ENCODE results near the gene ZPLD1. TPM values are rescaled to one million over a fixed set of nuclear protein-coding genes. Genes with fewer than 3 reads are reported as not detected.

The ZPLD1 gene
- total RNA-seq, 2 experiments from 2014 or later, result not detected

DNA sequence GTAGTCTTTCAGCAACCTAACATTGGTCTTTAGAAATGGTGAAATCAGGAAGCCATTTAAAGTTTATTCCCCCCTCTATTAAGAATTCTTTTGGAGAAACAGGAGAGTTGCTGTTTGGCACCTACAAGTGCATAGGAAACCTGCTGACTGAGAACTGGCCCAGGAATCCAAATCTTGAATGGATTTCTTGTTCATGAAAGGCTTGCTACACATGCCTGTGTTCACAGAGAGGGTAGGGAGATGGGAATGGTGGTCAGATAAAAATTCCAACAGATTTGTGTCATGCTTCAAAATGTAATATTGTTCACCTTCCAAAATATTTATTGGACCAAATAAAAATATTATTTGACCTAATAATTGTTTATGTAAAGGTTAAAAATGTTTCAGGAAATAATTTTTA lies 24.2 kb upstream of the ZPLD1 start:
- Histone ChIP-seq H3K36me3 (ENCODE audit: insufficient read depth, low read length) (no peaks in the 10 kb centered on the region), H3K9me3 (ENCODE audit: low read length) (no peaks in the 10 kb centered on the region), H3K79me2 (ENCODE audit: insufficient read depth, low read depth, low read length) (no peaks in the 10 kb centered on the region), H4K20me1 (ENCODE audit: insufficient read depth, low read length) (no peaks in the 10 kb centered on the region), H3K4me2 (ENCODE audit: low read length) (no peak overlapping the region), H2AFZ (ENCODE audit: low read length) (no peak overlapping the region), H3K4me1 (ENCODE audit: insufficient read depth, low read length, poor library complexity, severe bottlenecking) (no peaks in the 10 kb centered on the region), H3K27ac (ENCODE audit: low read depth, low read length, poor library complexity, severe bottlenecking) (no peak overlapping the region), H3K9me2 (ENCODE audit: insufficient read depth, low read length) (no peaks in the 10 kb centered on the region), H3K4me3 (ENCODE audit: low read depth, low read length, poor library complexity, severe bottlenecking) (no peak overlapping the region)
- BruUV-seq (replicated peaks), result no TSS peak
- TF ChIP-seq, protein P1, sequence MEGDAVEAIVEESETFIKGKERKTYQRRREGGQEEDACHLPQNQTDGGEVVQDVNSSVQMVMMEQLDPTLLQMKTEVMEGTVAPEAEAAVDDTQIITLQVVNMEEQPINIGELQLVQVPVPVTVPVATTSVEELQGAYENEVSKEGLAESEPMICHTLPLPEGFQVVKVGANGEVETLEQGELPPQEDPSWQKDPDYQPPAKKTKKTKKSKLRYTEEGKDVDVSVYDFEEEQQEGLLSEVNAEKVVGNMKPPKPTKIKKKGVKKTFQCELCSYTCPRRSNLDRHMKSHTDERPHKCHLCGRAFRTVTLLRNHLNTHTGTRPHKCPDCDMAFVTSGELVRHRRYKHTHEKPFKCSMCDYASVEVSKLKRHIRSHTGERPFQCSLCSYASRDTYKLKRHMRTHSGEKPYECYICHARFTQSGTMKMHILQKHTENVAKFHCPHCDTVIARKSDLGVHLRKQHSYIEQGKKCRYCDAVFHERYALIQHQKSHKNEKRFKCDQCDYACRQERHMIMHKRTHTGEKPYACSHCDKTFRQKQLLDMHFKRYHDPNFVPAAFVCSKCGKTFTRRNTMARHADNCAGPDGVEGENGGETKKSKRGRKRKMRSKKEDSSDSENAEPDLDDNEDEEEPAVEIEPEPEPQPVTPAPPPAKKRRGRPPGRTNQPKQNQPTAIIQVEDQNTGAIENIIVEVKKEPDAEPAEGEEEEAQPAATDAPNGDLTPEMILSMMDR (conservative IDR thresholded peaks at IDR 0.05; ENCODE audit: low read length), result no peak
- no peak for TF ChIP-seq EZH2phosphoT487 (IDR thresholded peaks at IDR 0.05; ENCODE audit: borderline replicate concordance, low read depth, low read length)
- POLR2A ChIA-PET, result interaction anchor here (1.0 kb wide), 1 partner anchor 11 kb away, joined by 4 read pairs; no protein-coding TSS in a partner anchor
- DNase-seq (ENCODE audit: low spot score), result no peak
- intact Hi-C loops (cut with micrococcal nuclease; ENCODE audit: unreplicated experiment), result no loop called here
- CTCF ChIA-PET (ENCODE audit: unreplicated experiment), result no interaction called here

DNA sequence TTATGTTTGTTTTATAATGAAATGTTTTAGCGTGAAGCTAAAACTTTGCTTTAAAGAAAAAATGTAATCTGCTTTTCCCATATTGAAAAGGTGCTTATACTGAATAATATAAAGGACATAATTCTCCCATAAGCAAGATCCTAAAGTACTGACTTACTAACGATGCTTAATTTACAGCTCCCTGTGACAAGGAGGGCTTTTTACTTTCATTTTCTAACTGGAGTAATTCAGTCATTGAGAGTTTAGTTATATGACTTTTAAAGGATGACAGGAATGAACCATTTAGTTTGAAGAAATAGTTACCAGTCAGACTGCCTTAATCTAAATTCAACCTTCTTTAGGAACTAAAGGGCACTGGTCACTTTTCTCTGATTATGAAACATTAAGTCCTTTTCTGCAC lies 19.3 kb upstream of the ZPLD1 start:
- H3K4me2 ChIP-seq (ENCODE audit: low read length), result no peak overlapping the region
- H3K36me3 ChIP-seq (ENCODE audit: insufficient read depth, low read length), result no peaks in the 10 kb centered on the region
- no peak overlapping the region for H3K4me3 ChIP-seq (ENCODE audit: low read depth, low read length, poor library complexity, severe bottlenecking)
- no peaks in the 10 kb centered on the region for H3K9me2 ChIP-seq (ENCODE audit: insufficient read depth, low read length)
- H2AFZ ChIP-seq (ENCODE audit: low read length), result no peak overlapping the region
- no peak overlapping the region for H3K27ac ChIP-seq (ENCODE audit: low read depth, low read length, poor library complexity, severe bottlenecking)
- ChIA-PET POLR2A (interaction anchor here (0.6 to 2.4 kb wide), 9 partner anchors 10 to 128 kb away, joined by 3 to 8 read pairs (median 3); no protein-coding TSS in a partner anchor), CTCF (ENCODE audit: unreplicated experiment) (interaction anchor here (1.3 kb wide), 1 partner anchor 187 kb away, joined by 4 read pairs; no protein-coding TSS in a partner anchor)
- DNase-seq (ENCODE audit: low spot score), result no peak
- H3K79me2 ChIP-seq (ENCODE audit: insufficient read depth, low read depth, low read length), result no peaks in the 10 kb centered on the region
- BruUV-seq (replicated peaks), result no TSS peak
- H4K20me1 ChIP-seq (ENCODE audit: insufficient read depth, low read length), result no peaks in the 10 kb centered on the region
- intact Hi-C loops (cut with micrococcal nuclease; ENCODE audit: unreplicated experiment), result no loop called here
- TF ChIP-seq, protein P1 (conservative IDR thresholded peaks at IDR 0.05; ENCODE audit: low read length), result no peak
- no peak for TF ChIP-seq EZH2phosphoT487 (IDR thresholded peaks at IDR 0.05; ENCODE audit: borderline replicate concordance, low read depth, low read length)
- no peaks in the 10 kb centered on the region for H3K4me1 ChIP-seq (ENCODE audit: insufficient read depth, low read length, poor library complexity, severe bottlenecking)
- H3K9me3 ChIP-seq (ENCODE audit: low read length), result no peaks in the 10 kb centered on the region

DNA sequence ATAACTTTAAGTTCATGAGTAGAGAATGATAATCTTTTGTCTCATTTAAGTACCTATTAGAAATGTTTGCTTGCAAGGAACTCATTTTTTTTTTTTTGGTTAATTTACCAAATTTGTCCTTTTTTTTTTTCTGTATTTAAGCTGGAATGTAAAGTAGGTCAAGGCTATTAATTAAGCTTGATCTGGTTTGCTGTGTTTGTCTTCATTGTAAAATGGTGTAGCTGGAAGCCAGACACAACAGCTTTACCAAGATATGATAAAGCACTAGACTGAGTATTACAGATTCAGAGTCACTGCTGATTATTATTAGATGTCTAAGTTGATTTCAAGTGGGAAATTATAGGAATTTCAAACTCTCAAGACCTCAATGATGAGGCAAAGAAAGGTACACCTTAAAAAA lies 15.0 kb upstream of the ZPLD1 start:
- no peak for TF ChIP-seq EZH2phosphoT487 (IDR thresholded peaks at IDR 0.05; ENCODE audit: borderline replicate concordance, low read depth, low read length)
- TF ChIP-seq, protein P1 (conservative IDR thresholded peaks at IDR 0.05; ENCODE audit: low read length), result no peak
- Histone ChIP-seq H3K36me3 (ENCODE audit: insufficient read depth, low read length) (no peaks in the 10 kb centered on the region), H3K27ac (ENCODE audit: low read depth, low read length, poor library complexity, severe bottlenecking) (no peak overlapping the region), H3K4me1 (ENCODE audit: insufficient read depth, low read length, poor library complexity, severe bottlenecking) (no peaks in the 10 kb centered on the region), H3K4me3 (ENCODE audit: low read depth, low read length, poor library complexity, severe bottlenecking) (no peak overlapping the region), H3K9me3 (ENCODE audit: low read length) (no peaks in the 10 kb centered on the region), H3K79me2 (ENCODE audit: insufficient read depth, low read depth, low read length) (no peaks in the 10 kb centered on the region), H3K9me2 (ENCODE audit: insufficient read depth, low read length) (no peaks in the 10 kb centered on the region), H4K20me1 (ENCODE audit: insufficient read depth, low read length) (no peaks in the 10 kb centered on the region), H3K4me2 (ENCODE audit: low read length) (no peak overlapping the region), H2AFZ (ENCODE audit: low read length) (no peak overlapping the region)
- intact Hi-C loops (cut with micrococcal nuclease; ENCODE audit: unreplicated experiment), result no loop called here
- no TSS peak for BruUV-seq (replicated peaks)
- DNase-seq (ENCODE audit: low spot score), result no peak
- ChIA-PET POLR2A (interaction anchor here (0.7 to 1.4 kb wide), 3 partner anchors 13 to 190 kb away, joined by 4 to 6 read pairs (median 5); no protein-coding TSS in a partner anchor), CTCF (ENCODE audit: unreplicated experiment) (no interaction called here)

Data from OCI-LY7 (cell line).